ENCODE measurements around the gene MAP3K3.

Gene MAP3K3

GRCh38 chr17:63741408-63742173 lies 119.4 kb downstream of the MAP3K3 start, which contains the start of gene STRADA:
Gene STRADA, minus strand, starts transcription at chr17:63741799. Its CDS starts 13,430 bp downstream, at chr17:63728369.
- peak; percentile 96 to 99 for DNase-seq (ENCODE audit: low read depth in 1 of 2, low spot score in 1 of 2)
- H3K27ac ChIP-seq (replicated peaks), result peak within 1 kb of the TSS; percentile 94
- H3K27me3 ChIP-seq (ENCODE audit: insufficient read depth, poor library complexity, severe bottlenecking), result no peaks in the 10 kb centered on the region
- H3K4me3 ChIP-seq (replicated peaks; ENCODE audit: insufficient read depth, low read length), result peak within 1 kb of the TSS; percentile 89
- TF ChIP-seq REST (IDR thresholded peaks at IDR 0.05; ENCODE audit: insufficient replicate concordance, low read depth) (no peak), CTCF (IDR thresholded peaks at IDR 0.05; ENCODE audit: insufficient read depth, low read length) (no peak), POLR2AphosphoS5 (IDR thresholded peaks at IDR 0.05; ENCODE audit: low read depth) (peak; percentile 90), GABPA (IDR thresholded peaks at IDR 0.05; ENCODE audit: low read depth) (peak; percentile 53; the same call in 1 of the 2 replicates), SPI1 (IDR thresholded peaks at IDR 0.05; ENCODE audit: borderline replicate concordance, low read depth) (peak; percentile 71)

All from HL-60 (cell line).